HG03095 (cell line): ENCODE data around the gene MUC2.

Source experiments
- ATAC-seq: cut with Tn5 transposase; IDR thresholded peaks from one replicate; pipeline ENCODE4 v1.9.1; 2021; ENCODE audit warnings: moderate library complexity; ENCODE audit not compliant: unreplicated experiment

Gene MUC2

GRCh38 chr11:1118755-1119603 is 44.3 kb downstream of the MUC2 start:
- ATAC-seq = no peak

- no peak for ATAC-seq
These were observed 45.0 kb downstream of the MUC2 start for GRCh38 chr11:1119604-1120146.

- ATAC-seq = no peak
These were observed 46.1 kb downstream of the MUC2 start for GRCh38 chr11:1120532-1121330.

- ATAC-seq = no peak
These were observed 46.7 kb downstream of the MUC2 start for GRCh38 chr11:1121331-1121812.

DNA sequence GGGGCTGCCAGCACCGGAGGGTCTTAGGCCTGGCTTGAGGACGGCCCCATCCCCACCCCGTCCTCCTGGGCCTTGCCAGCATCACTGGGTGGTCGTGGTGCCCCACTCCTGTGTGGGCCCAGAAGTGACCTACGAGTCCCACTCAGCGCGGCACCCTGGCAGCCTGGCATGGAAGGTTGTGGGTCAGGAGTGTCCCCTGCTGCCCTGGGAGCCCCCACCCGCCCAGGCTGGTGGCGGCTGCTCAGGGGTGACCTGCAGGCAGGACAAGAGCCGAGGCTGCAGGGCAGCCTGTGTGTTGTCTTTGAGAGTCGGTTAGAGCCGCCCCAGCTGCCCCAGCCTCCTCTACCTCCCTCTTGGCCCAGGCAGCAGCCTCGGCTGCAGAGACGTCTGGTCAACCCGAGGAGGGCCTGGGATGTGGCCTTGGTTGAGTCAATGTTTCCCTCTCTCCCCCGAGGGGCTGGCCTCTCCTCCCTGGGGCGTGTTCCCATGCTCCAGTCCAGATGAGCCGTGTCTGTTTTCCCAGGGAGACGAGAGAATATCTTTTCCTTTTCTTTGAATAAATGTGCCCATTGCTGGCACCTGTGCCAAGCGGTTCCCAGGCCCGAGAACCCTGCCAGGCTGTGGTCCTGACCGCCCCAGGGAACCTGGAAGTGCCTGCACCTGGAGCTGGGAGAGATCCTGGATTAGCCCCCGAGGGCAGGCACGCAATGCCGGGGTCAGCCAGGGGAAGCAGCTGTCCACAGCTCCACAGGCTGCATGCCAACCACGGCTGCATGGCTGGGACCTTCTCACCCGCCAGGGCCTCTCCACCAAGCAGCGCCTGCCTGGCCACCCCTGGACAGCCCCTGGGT is 47.4 kb downstream of the MUC2 start:
- no peak for ATAC-seq

GRCh38 chr11:1122664-1123002 is 48.0 kb downstream of the MUC2 start:
- no peak for ATAC-seq

DNA sequence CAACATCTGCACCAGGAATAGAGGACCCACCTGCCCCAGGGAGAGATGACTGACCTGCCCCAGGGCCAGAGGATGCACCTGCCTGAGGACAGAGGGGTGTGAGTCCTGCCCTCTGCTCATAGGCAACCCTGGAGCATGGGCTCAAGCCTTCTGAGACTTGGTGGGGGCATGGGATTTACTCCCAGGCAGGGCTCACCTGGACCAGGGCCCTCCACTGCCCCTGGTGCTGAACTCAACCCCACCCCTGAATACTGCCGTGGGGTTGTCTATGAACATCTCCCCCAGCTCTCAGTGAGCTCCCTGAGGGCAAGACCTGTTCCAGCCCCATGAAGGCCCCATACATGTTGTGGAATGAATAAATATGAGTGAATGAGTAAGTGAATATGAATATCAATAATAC is 49.3 kb downstream of the MUC2 start:
- no peak for ATAC-seq
